ENCODE results near the gene PEX5L. TPM values are rescaled to one million over a fixed set of nuclear protein-coding genes. Genes with fewer than 3 reads are reported as not detected.
"Not testable (repeated sequence)": the region's sequence is repeated elsewhere in the genome, so short reads cannot be mapped to it uniquely, and the experiment has no call there.

The PEX5L gene
- polyA plus RNA-seq, 1 of the 3 experiments (the other 2 are of a cell fraction), result not detected

- Histone ChIP-seq H3K9ac (no peak overlapping the region), H3K4me2 (no peak overlapping the region), H3F3A (replicated peaks; ENCODE audit: insufficient read depth) (no peaks in the 10 kb centered on the region), H3K9me2 (no peaks in the 10 kb centered on the region), H4K20me1 (ENCODE audit: insufficient read depth) (no peaks in the 10 kb centered on the region), H3K4me3 (ENCODE audit: low read depth in 2 of 2, low read length in 1 of 2) (no peak overlapping the region), H3K4me1 (ENCODE audit: control insufficient read depth in 1 of 2, insufficient read depth in 2 of 2, low read depth in 1 of 2, low read length in 1 of 2) (no peaks in the 10 kb centered on the region), H3K36me3 (replicated peaks in 1 of 2; ENCODE audit: control insufficient read depth in 1 of 2, insufficient read depth in 2 of 2, low read length in 1 of 2) (no peaks in the 10 kb centered on the region), H3K79me2 (ENCODE audit: insufficient read depth) (no peaks in the 10 kb centered on the region), H3K9me3 (no peaks in the 10 kb centered on the region), H3K27ac (ENCODE audit: low read depth in 2 of 2, low read length in 1 of 2) (no peak overlapping the region), H3K27me3 (ENCODE audit: insufficient read depth) (no peaks in the 10 kb centered on the region), H2AFZ (ENCODE audit: low read depth) (no peak overlapping the region)
- no peak for TF ChIP-seq FOXM1 (IDR thresholded peaks at IDR 0.05; ENCODE audit: low read depth)
- TF ChIP-seq, protein P1, sequence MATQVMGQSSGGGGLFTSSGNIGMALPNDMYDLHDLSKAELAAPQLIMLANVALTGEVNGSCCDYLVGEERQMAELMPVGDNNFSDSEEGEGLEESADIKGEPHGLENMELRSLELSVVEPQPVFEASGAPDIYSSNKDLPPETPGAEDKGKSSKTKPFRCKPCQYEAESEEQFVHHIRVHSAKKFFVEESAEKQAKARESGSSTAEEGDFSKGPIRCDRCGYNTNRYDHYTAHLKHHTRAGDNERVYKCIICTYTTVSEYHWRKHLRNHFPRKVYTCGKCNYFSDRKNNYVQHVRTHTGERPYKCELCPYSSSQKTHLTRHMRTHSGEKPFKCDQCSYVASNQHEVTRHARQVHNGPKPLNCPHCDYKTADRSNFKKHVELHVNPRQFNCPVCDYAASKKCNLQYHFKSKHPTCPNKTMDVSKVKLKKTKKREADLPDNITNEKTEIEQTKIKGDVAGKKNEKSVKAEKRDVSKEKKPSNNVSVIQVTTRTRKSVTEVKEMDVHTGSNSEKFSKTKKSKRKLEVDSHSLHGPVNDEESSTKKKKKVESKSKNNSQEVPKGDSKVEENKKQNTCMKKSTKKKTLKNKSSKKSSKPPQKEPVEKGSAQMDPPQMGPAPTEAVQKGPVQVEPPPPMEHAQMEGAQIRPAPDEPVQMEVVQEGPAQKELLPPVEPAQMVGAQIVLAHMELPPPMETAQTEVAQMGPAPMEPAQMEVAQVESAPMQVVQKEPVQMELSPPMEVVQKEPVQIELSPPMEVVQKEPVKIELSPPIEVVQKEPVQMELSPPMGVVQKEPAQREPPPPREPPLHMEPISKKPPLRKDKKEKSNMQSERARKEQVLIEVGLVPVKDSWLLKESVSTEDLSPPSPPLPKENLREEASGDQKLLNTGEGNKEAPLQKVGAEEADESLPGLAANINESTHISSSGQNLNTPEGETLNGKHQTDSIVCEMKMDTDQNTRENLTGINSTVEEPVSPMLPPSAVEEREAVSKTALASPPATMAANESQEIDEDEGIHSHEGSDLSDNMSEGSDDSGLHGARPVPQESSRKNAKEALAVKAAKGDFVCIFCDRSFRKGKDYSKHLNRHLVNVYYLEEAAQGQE (IDR thresholded peaks at IDR 0.05; ENCODE audit: low read depth, low read length), result no peak
- DNase-seq, result no peak
- ChIA-PET CTCF (no interaction called here), POLR2A (no interaction called here)
Measured at GRCh38 chr3:180058238-180058637, 21.5 kb upstream of the PEX5L start.

DNA sequence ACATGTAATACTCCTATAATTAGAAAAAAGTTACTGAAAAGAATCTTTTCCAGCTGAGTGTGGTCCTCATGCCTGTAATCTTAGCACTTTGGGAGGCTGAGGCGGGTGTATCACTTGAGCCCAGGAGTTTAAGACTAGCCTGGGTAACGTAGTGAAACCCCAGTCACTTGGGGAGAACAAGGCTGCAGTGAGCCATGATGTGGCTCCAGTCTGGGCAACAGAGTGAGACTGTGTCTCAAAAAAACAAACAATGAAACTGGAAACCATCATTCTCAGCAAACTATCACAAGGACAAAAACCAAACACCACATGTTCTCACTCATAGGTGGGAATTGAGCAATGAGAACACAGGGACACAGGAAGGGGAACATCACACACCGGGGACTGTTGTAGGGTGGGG is 18.9 kb upstream of the PEX5L start:
- DNase-seq; H3K4me3 ChIP-seq (ENCODE audit: low read depth in 2 of 2, low read length in 1 of 2); H3K79me2 ChIP-seq (ENCODE audit: insufficient read depth); POLR2A ChIA-PET; H3F3A ChIP-seq (replicated peaks; ENCODE audit: insufficient read depth); H3K4me1 ChIP-seq (ENCODE audit: control insufficient read depth in 1 of 2, insufficient read depth in 2 of 2, low read depth in 1 of 2, low read length in 1 of 2); H3K9me3 ChIP-seq; H3K36me3 ChIP-seq (replicated peaks in 1 of 2; ENCODE audit: control insufficient read depth in 1 of 2, insufficient read depth in 2 of 2, low read length in 1 of 2); H3K27ac ChIP-seq (ENCODE audit: low read depth in 2 of 2, low read length in 1 of 2); H3K4me2 ChIP-seq; H4K20me1 ChIP-seq (ENCODE audit: insufficient read depth); CTCF ChIA-PET; H3K9ac ChIP-seq; H3K27me3 ChIP-seq (ENCODE audit: insufficient read depth); H3K9me2 ChIP-seq; H2AFZ ChIP-seq (ENCODE audit: low read depth): not testable (repeated sequence)
- WGBS (ENCODE audit: low lambda C conversion rate), result 46% methylated on average over 3 of the region's 3 CpGs

DNA sequence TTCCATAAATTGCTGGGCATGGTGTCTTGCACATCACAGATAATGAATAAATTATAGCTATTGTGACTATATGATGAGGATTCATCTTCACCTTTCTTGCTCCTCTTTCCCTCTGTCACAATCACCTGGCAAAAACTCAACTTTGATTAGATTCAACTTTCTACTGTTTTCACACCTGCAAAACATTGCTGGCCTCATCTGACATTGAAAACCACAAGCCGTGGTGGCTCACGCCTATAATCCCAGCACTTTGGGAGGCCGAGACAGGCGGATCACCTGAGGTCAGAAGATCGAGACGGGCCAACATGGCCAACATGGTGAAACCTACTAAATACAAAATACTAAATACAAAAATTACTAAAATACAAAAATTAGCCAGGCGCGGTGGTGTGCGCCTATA is 12.7 kb upstream of the PEX5L start:
- DNase-seq, result no peak
- Histone ChIP-seq H4K20me1 (ENCODE audit: insufficient read depth) (no peaks in the 10 kb centered on the region), H3K36me3 (replicated peaks in 1 of 2; ENCODE audit: control insufficient read depth in 1 of 2, insufficient read depth in 2 of 2, low read length in 1 of 2) (no peaks in the 10 kb centered on the region), H2AFZ (ENCODE audit: low read depth) (no peak overlapping the region), H3K4me3 (ENCODE audit: low read depth in 2 of 2, low read length in 1 of 2) (no peak overlapping the region), H3K79me2 (ENCODE audit: insufficient read depth) (no peaks in the 10 kb centered on the region), H3K4me2 (no peak overlapping the region), H3K27me3 (ENCODE audit: insufficient read depth) (no peaks in the 10 kb centered on the region), H3K9me2 (no peaks in the 10 kb centered on the region), H3K9ac (no peak overlapping the region), H3K4me1 (ENCODE audit: control insufficient read depth in 1 of 2, insufficient read depth in 2 of 2, low read depth in 1 of 2, low read length in 1 of 2) (no peaks in the 10 kb centered on the region), H3K9me3 (no peaks in the 10 kb centered on the region), H3F3A (replicated peaks; ENCODE audit: insufficient read depth) (no peaks in the 10 kb centered on the region), H3K27ac (ENCODE audit: low read depth in 2 of 2, low read length in 1 of 2) (no peak overlapping the region)
- CTCF ChIA-PET, result no interaction called here
- POLR2A ChIA-PET, result no interaction called here
- 78% methylated on average over 9 of the region's 9 CpGs for WGBS (ENCODE audit: low lambda C conversion rate)
- TF ChIP-seq TCF12 (IDR thresholded peaks at IDR 0.05) (no peak), JUND (IDR thresholded peaks at IDR 0.05) (no peak), MEF2A (IDR thresholded peaks at IDR 0.05; ENCODE audit: borderline replicate concordance, low read depth) (no peak), TAF1 (IDR thresholded peaks at IDR 0.05; ENCODE audit: borderline replicate concordance, low read depth, low read length) (no peak), CHD2 (IDR thresholded peaks at IDR 0.05; ENCODE audit: low read length, partially characterized antibody) (no peak), EP300 (IDR thresholded peaks at IDR 0.05; ENCODE audit: borderline replicate concordance in 1 of 2, low read depth in 1 of 2, low read length in 1 of 2) (no peak), FOXJ3 (CRISPR knock-in tag; IDR thresholded peaks at IDR 0.05) (no peak), RXRA (IDR thresholded peaks at IDR 0.05; ENCODE audit: borderline replicate concordance, low read depth) (no peak), ELF1 (IDR thresholded peaks at IDR 0.05) (no peak), GATA2 (CRISPR knock-in tag; IDR thresholded peaks at IDR 0.05) (no peak), EZH2phosphoT487 (IDR thresholded peaks at IDR 0.05; ENCODE audit: borderline replicate concordance, low read depth) (no peak), FOXM1 (IDR thresholded peaks at IDR 0.05; ENCODE audit: low read depth) (no peak), RFX5 (IDR thresholded peaks at IDR 0.05; ENCODE audit: low read length) (no peak), SMC3 (IDR thresholded peaks at IDR 0.05; ENCODE audit: low read depth, low read length) (no peak), RCOR1 (IDR thresholded peaks at IDR 0.05; ENCODE audit: low read length) (no peak)
- TF ChIP-seq, protein P2, sequence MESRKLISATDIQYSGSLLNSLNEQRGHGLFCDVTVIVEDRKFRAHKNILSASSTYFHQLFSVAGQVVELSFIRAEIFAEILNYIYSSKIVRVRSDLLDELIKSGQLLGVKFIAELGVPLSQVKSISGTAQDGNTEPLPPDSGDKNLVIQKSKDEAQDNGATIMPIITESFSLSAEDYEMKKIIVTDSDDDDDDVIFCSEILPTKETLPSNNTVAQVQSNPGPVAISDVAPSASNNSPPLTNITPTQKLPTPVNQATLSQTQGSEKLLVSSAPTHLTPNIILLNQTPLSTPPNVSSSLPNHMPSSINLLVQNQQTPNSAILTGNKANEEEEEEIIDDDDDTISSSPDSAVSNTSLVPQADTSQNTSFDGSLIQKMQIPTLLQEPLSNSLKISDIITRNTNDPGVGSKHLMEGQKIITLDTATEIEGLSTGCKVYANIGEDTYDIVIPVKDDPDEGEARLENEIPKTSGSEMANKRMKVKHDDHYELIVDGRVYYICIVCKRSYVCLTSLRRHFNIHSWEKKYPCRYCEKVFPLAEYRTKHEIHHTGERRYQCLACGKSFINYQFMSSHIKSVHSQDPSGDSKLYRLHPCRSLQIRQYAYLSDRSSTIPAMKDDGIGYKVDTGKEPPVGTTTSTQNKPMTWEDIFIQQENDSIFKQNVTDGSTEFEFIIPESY (IDR thresholded peaks at IDR 0.05; ENCODE audit: borderline replicate concordance, low read depth), result no peak
- TF ChIP-seq, protein P3, sequence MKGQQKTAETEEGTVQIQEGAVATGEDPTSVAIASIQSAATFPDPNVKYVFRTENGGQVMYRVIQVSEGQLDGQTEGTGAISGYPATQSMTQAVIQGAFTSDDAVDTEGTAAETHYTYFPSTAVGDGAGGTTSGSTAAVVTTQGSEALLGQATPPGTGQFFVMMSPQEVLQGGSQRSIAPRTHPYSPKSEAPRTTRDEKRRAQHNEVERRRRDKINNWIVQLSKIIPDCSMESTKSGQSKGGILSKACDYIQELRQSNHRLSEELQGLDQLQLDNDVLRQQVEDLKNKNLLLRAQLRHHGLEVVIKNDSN (IDR thresholded peaks at IDR 0.05; ENCODE audit: borderline replicate concordance, low read depth), result no peak
- TF ChIP-seq, protein P4, sequence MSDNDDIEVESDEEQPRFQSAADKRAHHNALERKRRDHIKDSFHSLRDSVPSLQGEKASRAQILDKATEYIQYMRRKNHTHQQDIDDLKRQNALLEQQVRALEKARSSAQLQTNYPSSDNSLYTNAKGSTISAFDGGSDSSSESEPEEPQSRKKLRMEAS (IDR thresholded peaks at IDR 0.05; ENCODE audit: low read depth), result no peak

All from SK-N-SH (cell line).